Inflammatory macrophage (primary cell): ENCODE results near the gene GNA12.
A peak's percentile ranks its signal among the peaks of the same experiment; 100 is the strongest.
"Not testable (repeated sequence)": the region's sequence is repeated elsewhere in the genome, so short reads cannot be mapped to it uniquely, and the experiment has no call there.

Experiments
- DNase-seq, 2 donors: peaks; one replicate each; pipeline ENCODE4 v3.0.0-alpha.2; 2020 to 2022

The GNA12 gene

DNA sequence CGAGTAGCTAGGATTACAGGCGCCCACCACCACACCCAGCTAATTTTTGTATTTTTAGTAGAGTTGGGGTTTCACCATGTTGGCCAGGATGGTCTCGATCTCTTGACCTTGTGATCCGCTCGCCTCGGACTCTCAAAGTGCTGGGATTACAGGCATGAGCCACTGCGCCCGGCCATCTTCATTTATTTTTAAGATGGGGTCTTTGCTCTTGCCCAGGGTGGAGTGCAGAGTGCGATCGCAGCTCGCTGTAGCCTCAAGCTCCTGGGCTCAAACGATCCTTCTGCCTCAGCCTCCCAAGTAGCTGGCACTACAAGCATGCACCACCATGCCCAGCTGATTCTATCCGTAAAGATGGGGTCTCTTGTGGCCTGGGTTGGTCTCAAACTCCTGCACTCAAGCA, 116.9 kb downstream of the GNA12 start:
- DNase-seq, result not testable (repeated sequence)

DNA sequence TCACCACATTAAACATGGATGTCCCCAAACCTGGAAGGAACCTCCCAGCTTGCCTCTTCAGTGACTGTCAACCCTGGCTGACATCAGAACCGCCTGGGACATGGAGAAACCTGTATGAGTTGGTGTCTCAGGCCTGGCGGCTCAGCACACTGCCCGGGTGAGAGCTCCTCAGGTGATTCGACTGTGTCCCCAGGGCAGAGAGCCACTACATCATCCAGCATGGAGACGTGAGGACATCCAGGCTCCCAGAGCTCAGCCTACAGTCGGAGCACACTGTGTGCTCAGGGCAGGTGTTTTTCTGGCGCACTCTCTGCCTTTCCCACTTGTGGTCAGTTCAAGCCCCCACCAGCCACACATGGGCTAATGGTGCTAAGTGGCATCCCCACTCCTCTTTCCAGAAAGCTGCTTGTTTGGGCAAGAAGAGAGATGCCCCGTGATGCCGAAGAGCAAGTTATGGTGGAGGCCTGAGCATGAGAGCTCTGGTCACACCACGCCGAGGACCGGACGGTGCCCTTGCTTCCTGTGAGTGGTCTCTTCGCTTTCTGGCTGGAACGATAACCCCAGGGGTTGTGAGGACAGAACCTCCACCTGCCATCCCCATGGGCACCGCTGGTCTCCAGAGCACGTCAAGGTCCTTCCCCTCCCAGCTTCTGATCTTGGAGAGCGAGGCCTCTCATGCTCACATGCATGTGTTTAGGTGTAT, 117.6 kb downstream of the GNA12 start:
- no peak for DNase-seq

DNA sequence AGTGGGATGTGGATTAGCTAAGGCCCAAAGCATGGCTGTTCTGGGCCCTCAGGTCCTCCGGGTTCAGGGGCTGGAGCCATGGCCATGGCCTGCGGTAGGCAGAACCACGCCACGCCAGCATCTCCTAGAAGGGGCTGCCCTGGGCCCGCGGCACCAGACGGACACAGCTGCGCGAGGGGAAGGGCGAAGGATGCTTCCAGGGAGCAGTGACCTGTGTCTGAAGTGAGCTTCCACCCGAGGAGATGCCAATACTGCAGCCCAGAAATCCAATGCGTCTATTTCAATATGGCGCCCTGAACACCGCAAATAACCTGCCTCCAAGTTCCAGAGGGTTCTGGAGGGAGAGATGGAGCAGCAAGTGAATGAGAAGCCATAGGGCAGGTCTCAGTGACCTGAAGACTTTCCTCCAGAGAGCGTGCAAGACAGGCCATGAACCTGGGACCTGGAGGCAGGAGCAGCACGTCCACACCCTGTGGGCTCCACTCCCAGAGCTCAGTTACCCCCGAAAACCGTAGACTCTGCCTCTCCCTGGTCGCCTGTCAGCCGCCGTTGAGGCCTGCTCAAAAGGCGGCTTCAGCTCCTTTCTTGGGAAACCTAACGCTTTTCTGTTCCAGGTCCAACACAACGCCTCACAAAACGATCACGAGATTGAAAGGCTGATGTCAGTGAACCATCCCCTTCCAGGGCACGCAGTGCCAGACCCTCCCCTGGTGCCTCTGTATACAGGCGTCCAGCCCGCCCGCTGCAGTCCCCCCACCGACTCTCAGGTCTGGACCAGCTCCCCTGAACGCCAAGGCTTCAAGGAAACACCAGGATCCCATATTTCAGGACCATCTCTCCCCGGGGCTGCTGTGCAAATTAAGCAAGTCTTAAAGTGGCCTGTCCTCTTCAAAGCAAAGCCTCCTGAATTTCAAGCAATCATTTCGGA, 118.7 kb downstream of the GNA12 start:
- no peak for DNase-seq

DNA sequence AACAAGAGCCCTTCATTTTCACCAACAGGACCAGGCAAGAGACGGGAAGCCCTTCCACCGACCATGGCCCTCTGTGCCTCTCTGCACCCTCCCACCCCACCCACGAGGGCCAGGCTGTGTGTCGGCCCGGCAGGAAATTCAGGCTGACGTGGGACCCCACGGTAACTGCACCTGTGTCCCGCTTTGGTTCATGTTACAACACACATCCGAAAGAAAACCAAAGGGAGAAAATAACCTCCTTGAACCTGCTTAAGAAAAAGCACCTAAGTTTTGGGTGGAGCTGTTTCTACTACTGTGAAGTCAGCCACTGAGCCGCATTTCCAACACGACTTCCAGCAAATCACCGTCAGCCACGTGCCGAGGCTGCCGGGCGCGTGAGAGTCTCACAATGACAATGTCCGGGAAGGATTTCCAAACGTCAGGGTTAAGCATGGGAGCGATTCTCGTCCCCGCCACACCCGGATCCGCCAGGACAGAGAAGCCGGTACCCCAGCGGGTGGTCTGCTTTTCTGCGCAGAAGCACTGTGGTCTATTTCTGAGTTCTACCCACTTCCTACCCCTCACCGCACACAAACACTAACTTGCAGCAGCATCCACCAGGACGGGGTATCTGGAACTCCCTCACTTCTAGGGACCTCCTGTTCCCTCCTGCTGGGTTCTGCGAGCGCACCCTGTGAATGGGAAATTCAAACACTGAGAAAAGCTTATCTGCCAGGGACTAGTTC, 119.5 kb downstream of the GNA12 start:
- DNase-seq, result no peak

DNA sequence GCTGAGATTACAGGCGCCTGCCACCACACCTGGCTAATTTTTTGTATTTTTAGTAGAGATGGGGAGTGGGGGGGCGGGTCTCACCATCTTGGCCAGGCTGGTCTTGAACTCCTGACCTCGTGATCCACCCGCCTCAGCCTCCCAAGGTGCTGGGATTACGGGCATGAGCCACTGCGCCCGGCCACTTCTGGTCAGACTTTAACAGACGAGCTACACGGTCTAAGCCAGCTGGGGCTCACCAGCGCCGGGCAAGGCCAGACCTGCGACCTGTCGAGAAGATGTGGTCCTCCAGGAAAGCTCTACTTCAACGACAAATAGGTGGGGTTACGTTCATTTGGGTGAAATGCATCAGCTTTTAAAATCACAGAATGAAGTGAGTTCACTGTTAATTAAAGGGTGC, 120.1 kb downstream of the GNA12 start:
- not testable (repeated sequence) for DNase-seq

DNA sequence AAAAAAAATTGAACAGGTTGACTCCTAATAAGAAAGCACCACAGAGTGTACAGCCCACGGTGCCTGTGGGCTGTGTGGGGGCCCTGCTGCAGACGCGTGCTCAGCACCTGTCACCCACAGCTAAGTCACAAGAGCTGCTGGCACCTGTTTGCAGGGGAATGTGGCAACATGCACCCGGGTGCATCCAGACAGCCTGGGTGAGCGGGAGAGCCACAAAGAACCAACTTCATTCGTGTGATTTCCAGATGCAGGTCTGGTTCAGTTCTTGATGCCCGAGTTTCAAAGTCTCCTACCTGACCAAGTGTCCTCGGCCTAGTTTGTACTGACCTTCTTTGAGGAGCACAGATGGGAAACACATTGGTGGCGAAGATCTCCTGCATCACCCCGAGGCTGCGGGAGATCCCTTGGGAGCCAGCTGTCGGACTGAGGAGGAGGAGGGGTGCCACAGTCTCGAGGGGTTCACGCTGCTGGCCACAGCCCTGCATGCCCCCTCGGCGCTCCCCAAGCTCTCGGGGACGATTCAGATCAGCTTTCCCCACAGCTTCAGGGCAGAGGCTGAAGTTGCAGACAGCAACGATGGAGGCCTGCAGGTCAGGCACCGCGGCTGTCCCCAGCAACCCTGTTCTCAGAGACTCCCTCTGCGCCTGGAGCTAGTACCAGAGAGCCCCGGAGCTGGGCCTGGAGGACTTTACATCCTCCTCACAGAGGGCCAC, 120.8 kb downstream of the GNA12 start:
- DNase-seq, result no peak

DNA sequence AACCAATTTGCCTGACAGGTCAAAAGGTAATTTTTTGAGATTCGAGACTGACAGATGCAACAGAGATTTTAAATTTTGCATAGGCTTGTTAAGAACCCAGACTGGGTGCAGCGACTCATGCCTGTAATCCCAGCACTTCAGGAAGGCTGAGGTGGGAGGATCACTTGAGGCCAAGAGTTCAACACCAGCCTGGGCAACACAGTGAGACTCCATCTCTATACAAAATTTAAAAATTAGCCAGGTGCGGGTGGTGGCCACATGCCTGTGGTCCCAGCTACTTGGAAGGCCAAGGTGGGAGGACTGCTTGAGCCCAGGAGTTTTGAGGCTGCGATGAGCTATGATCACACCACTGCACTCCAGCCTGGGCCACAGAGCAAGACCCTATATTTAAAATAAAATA, 121.5 kb downstream of the GNA12 start:
- no peak for DNase-seq

DNA sequence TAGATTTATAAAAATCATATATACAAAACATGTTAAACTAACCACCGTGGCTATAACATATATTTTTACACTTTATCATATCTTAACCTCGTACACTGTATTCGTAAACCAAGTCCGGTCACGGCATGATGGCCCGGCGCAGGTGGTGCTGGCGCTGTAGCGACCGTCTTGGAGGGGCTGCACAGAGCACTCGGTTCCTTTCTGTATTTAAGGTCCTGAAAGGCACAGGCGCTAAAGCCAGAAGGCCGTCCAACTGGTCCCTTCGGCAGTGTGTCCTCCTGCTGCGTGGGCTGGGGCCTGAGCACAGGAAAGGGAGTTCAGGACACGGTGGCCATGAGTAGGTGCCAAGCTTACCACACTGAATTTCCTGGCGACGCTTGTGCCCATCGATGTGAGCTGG, 122.3 kb downstream of the GNA12 start:
- no peak for DNase-seq

DNA sequence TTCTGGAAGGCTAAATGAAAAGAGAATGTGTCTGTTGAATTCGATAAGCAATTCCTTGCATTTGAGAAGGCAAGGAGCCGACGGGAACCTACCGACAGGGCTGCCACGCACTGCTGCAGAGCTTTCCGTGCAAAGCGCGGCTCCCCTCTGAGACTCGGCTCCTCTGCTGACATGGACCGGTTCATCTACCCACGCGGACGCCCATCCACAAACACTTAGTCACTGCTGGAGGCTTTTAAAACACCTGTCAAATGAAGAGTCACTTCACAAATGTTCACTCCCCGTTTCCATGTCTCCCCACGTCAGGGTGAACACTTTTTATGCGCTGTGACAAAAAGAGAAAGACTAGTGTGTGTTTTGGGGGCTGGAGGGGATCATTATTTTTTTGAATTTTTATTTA, 124.1 kb downstream of the GNA12 start:
- DNase-seq, result no peak

DNA sequence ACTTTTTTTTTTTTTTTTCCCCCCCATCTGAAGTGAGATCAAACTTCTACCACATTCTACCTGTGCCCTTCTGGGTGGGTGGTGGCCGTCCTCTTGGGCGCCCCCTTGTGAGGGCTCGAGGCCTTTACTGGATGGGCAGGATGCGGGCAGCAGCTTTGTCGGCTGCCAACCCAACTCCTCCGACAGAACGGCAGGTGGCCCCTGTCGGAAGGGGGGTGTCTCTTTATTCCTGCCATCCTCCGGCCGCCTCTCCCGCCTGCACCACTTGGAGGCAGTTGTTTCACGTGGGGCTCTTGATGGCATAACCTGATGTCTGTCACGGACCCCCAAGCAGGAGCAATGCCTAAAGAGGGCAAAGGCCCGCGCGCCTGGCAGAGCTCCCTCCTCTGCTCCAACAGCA, 125.1 kb downstream of the GNA12 start:
- DNase-seq, result peak; percentile 4 to 27

DNA sequence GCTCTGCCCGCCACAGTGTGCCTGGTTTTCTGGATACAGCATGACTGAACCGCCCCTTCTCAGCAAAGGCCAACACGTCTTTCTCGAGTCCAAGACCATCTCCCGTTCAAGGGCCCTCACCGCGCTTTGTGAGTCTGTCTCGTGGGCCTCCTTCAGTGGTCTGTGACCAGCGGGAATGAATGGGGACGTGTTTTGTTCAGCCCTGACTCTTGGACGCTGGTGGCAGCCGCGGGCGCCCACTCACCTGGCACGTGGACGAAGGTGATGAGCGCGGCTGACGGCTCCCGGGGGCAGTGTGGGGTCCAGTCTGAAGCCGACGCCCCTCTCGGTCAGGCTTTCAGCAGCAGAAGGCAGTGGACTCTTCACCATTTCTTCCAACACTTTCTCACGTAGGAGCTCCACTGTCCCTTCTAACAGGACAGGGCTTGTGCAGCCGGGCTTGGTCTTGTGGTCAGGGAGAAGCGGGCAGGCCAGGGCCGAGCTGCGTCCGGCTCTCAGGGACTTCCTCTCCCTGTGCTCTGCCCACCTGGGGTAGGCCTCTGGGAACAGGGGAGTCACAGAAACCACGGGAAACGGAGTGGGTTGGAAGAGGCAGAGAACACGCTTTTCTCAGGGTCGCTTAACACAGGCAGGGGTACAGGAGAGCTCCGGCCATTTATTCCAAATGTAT, 125.7 kb downstream of the GNA12 start:
- peak; percentile 18 to 33 for DNase-seq

DNA sequence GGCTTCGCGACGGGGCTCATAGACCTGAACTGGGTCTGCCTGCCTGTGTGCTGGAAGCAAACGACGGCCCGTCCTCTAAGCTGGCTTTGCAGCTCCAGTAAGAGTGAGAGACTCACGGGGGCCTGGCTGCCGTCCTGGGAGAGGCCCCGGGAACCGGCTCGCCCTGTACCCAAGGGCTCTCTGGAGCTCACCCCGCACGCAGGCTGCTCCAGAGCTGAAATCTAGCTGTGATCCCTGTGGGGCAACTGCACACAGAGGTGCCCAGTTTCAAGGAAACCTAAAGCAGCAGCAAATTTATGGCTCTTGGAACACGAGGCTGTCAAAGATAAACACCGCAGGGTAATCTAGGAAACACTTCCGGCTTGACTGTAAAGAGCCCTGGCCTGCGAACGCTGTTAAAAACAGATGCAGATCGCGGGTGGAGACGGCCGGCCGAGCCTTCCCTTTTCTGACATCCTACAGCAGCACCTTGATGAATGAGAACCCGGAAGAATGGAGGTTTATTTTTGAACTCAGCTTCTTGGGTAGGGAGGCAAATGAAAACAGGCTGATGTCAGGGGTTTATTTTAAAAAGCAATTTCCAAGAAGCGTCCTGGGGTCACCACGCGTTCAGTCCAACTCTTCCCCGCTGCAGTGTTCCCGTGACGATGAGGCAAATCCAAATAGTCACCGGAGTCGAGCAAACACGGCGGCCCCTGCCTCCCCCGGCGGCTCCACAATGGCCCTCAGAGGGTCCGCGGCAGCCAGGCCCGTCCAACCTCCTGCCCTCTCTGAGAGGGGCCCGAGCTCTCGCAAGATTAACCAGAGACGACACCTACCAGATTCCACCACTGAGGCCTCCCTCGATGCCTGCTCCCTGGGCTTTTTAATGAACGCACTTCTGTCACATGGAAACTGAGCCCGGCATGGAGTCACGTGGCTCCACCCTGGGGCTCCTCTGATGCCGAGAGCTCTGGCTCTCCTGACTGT, 126.5 kb downstream of the GNA12 start:
- peak; percentile 2 to 34 for DNase-seq

DNA sequence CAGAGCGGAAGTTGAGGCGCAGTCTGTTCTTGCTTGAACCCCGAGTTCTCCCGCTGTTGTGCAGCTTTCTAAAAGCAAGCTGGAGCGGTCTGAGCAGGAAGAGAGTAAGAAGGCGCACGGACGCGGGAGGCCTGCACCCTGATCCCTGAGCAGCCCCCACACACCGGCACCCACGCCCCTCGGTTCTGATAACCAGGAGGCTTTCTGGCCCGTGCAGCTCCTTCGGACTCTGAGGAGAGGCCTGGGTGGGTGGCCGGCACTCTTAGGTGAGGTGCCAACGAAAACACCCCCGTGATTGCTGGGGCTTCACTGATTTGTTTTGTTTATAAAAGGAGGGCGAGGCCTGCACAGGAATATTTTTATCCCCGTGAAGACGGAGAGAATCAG, 127.2 kb downstream of the GNA12 start:
- no peak for DNase-seq

DNA sequence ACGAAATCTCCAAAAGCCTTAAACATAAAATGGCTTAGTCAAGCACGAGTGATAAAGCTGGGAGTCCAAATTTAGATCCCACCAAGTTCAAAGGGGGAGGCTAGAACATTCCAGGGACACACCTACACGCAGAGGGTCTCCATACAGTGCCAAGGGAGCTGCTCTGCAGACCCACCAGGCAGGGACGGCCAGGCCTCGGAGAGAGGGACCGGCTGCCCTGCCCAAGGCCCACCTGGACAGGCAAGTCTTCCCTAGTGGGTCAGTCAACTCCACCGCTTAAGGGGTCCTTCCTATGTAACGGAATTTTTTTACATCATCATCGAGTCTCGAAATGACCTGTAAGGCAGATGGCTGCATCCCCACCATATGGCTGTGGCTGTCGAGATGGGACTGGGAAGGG, 127.6 kb downstream of the GNA12 start:
- DNase-seq, result no peak

DNA sequence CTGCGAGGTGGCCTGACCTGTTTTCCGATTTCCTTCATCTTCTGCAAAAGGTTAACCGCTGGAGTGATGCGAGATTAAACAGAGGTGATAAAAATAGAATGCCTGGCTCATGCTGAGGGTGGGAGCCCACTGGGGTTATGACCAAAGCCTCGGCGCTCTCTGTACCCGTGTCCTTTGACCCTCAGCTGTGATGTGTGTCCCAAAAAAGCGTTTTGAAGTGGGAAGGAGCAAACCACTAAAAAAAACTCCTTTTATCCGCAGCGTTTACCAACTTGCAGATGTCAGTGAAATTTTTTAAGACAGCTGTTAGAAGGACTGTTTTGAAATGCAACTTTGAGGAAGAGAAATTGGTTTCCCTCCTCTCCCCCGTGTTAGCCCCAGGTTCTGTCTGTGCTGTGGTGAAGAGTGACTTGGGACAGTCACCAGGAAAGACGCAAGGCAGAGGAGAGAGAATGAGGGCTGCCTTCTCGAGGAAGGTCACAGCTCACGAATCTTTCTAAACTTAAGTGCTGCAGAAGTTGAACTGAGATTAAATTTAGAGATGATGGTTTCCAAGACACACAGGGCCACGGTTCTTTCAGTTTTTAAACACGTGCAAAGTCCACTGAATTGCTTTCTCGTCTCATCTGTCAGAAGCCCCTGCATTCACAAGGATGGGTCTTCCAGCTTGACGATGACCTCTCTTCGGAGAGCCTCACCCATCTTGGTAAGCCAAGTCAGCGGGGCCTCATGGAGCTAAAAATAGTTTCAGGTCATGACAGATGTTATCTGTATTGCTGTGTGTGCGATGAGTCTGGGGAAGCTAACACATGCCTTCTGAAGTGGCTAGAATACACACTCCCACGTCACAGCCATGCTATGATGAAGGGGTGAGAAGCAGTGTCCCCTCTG, 128.5 kb downstream of the GNA12 start:
- DNase-seq, result peak; percentile 82 to 84

DNA sequence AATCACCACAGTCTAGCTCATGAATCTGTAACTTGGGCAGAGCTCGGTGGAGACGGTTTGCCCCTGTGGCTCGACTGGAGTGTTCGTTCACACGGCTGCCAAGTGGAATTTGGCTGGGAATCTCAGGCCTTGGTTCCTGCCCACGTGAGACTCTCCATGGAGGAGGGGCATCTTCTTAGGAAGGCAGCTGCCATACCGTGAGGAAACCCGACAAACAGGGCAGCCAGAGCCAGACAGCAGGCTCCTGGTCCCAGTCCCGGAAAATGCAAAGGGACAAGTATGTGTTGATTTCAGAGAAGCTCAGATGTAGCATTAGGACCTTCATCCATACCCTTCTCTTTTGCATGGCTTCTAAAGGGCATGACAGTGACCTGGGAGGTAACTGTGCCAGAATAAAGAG, 129.5 kb downstream of the GNA12 start:
- DNase-seq, result no peak

DNA sequence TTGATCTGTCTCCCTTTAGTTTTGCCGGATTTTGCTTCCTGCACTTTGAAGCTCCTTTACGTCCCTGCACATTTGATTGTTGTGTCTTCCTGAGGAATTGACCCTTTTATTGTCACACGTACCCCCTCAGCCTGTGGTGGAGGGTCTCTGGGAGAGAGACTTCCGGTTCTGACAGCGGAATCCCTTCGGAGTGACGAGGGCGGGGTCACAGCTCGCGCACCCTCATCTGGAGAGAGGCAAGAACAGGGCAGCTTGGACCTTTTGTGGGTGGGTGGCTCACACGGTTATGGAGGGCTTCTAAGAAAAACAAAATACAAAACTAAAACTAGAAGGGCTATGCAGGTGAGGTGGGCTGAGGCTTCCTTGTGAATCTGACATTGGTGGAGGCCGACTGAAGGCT, 130.1 kb downstream of the GNA12 start:
- no peak for DNase-seq

DNA sequence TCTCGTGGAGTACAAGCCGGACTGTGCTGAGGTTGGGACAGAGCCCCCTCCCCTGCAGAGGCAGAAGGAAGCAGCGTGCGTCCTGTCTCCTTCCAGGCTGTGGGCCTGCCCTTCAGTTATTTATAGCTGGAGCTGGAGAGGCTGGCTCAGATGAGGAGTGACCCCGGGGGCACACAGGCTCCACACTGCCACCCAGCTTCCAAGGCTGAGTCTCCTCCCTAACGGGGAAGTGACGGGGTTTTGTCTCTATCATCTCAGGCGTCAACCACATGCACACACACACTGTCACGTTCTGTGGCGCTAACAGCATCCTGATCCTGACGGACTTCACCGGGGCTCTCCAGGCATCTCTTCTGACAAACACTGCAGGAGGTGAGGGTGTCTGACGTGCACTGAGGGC, 130.7 kb downstream of the GNA12 start:
- DNase-seq, result no peak

DNA sequence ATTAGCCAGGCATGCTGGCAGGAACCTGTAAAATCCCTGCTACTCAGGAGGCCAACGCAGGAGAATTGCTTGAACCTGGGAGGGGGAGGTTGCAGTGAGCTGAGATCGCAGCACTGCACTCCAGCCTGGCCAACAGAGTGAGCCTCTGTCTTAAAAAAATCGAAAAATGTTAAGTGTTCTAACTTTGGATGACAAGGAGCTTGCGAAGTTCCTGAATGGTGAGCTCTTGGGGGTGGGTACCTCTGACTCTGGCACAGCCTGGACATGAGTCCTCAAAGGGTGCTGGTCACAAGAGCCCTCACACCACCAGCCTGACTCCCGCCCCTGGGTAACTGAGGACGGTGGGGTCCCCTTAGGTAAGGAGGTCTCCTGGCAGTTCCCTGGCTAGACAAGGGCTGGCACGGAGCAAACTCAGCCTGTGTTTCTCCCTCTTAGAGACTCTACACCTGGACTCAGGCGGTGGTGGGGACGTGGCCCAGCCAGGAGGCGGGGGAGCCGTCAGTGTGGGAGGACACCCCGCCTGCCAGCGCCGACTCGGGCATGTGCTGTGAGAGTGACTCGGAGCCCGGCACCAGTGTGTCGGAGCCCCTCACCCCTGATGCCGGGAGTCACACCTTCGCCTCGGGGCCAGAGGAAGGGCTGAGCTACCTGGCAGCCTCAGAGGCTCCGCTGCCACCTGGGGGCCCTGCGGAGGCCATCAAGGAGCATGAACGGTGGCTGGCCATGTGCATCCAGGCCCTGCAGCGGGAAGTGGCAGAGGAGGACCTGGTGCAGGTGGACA, 132.0 kb downstream of the GNA12 start:
- DNase-seq, result no peak
